ENCODE measurements around the gene TSPAN6. TPM values are rescaled to one million over a fixed set of nuclear protein-coding genes. Genes with fewer than 3 reads are reported as not detected.

TSPAN6 gene
- total RNA-seq, 1 donor = 37.3 TPM

GRCh38 chrX:100673397-100673953, 36.9 kb upstream of the TSPAN6 start:
- peak overlapping the region; percentile 40 for H3K27ac ChIP-seq (ENCODE audit: low read depth, low read length)

GRCh38 chrX:100672966-100673365, 36.4 kb upstream of the TSPAN6 start:
- no peak for DNase-seq (ENCODE audit: insufficient read length, low spot score, missing footprints)
- Histone ChIP-seq H3K4me3 (ENCODE audit: insufficient read depth, low read length) (no peak overlapping the region), H3K4me1 (ENCODE audit: insufficient read depth, low read length) (peaks cover 28% of the 10 kb centered on the region), H3K36me3 (ENCODE audit: insufficient read depth, low read length) (peaks cover 10% of the 10 kb centered on the region), H3K27me3 (ENCODE audit: insufficient read depth, low read length) (peaks cover 2% of the 10 kb centered on the region), H3K79me2 (ENCODE audit: insufficient read depth, low read length) (no peaks in the 10 kb centered on the region), H2AFZ (ENCODE audit: low read length) (no peak overlapping the region), H4K20me1 (ENCODE audit: insufficient read depth, low read length) (no peaks in the 10 kb centered on the region), H3K9me3 (ENCODE audit: low read depth, low read length) (no peaks in the 10 kb centered on the region), H3K27ac (ENCODE audit: low read depth, low read length) (peak overlapping the region; percentile 40), H3K4me2 (ENCODE audit: insufficient read depth, low read length) (no peak overlapping the region)
- no peak for TF ChIP-seq CTCF (IDR thresholded peaks at IDR 0.05; ENCODE audit: extremely low read depth, low read depth, low read length)

More at GRCh38 chrX:100673397-100673953, 36.9 kb upstream of the TSPAN6 start:
- peaks cover 2% of the 10 kb centered on the region for H3K27me3 ChIP-seq (ENCODE audit: insufficient read depth, low read length)
- H2AFZ ChIP-seq (ENCODE audit: low read length) = no peak overlapping the region
- H3K4me3 ChIP-seq (ENCODE audit: insufficient read depth, low read length) = no peak overlapping the region
- H3K4me2 ChIP-seq (ENCODE audit: insufficient read depth, low read length) = no peak overlapping the region
- H3K9me3 ChIP-seq (ENCODE audit: low read depth, low read length) = no peaks in the 10 kb centered on the region
- DNase-seq (ENCODE audit: insufficient read length, low spot score, missing footprints) = peak; percentile 76
- peaks cover 10% of the 10 kb centered on the region for H3K36me3 ChIP-seq (ENCODE audit: insufficient read depth, low read length)
- H4K20me1 ChIP-seq (ENCODE audit: insufficient read depth, low read length) = no peaks in the 10 kb centered on the region
- H3K79me2 ChIP-seq (ENCODE audit: insufficient read depth, low read length) = no peaks in the 10 kb centered on the region
- H3K4me1 ChIP-seq (ENCODE audit: insufficient read depth, low read length) = peaks cover 28% of the 10 kb centered on the region
- TF ChIP-seq CTCF (IDR thresholded peaks at IDR 0.05; ENCODE audit: extremely low read depth, low read depth, low read length) = no peak

GRCh38 chrX:100663642-100664041, 27.0 kb upstream of the TSPAN6 start:
- no peak for DNase-seq (ENCODE audit: insufficient read length, low spot score, missing footprints)
- Histone ChIP-seq H3K4me3 (ENCODE audit: insufficient read depth, low read length) (no peak overlapping the region), H2AFZ (ENCODE audit: low read length) (no peak overlapping the region), H3K27me3 (ENCODE audit: insufficient read depth, low read length) (no peaks in the 10 kb centered on the region), H3K27ac (ENCODE audit: low read depth, low read length) (no peak overlapping the region), H4K20me1 (ENCODE audit: insufficient read depth, low read length) (no peaks in the 10 kb centered on the region), H3K4me1 (ENCODE audit: insufficient read depth, low read length) (peaks cover 8% of the 10 kb centered on the region), H3K4me2 (ENCODE audit: insufficient read depth, low read length) (no peak overlapping the region), H3K79me2 (ENCODE audit: insufficient read depth, low read length) (no peaks in the 10 kb centered on the region), H3K9me3 (ENCODE audit: low read depth, low read length) (no peaks in the 10 kb centered on the region), H3K36me3 (ENCODE audit: insufficient read depth, low read length) (peaks cover 29% of the 10 kb centered on the region)
- TF ChIP-seq CTCF (IDR thresholded peaks at IDR 0.05; ENCODE audit: extremely low read depth, low read depth, low read length) = no peak

GRCh38 chrX:100662796-100663195, 26.2 kb upstream of the TSPAN6 start:
- no peak overlapping the region for H3K4me2 ChIP-seq (ENCODE audit: insufficient read depth, low read length)
- H3K79me2 ChIP-seq (ENCODE audit: insufficient read depth, low read length) = no peaks in the 10 kb centered on the region
- no peaks in the 10 kb centered on the region for H3K9me3 ChIP-seq (ENCODE audit: low read depth, low read length)
- H3K27ac ChIP-seq (ENCODE audit: low read depth, low read length) = no peak overlapping the region
- no peaks in the 10 kb centered on the region for H3K27me3 ChIP-seq (ENCODE audit: insufficient read depth, low read length)
- peaks cover 8% of the 10 kb centered on the region for H3K4me1 ChIP-seq (ENCODE audit: insufficient read depth, low read length)
- H4K20me1 ChIP-seq (ENCODE audit: insufficient read depth, low read length) = no peaks in the 10 kb centered on the region
- no peak overlapping the region for H3K4me3 ChIP-seq (ENCODE audit: insufficient read depth, low read length)
- no peak for TF ChIP-seq CTCF (IDR thresholded peaks at IDR 0.05; ENCODE audit: extremely low read depth, low read depth, low read length)
- H3K36me3 ChIP-seq (ENCODE audit: insufficient read depth, low read length) = peaks cover 27% of the 10 kb centered on the region
- DNase-seq (ENCODE audit: insufficient read length, low spot score, missing footprints) = no peak
- H2AFZ ChIP-seq (ENCODE audit: low read length) = no peak overlapping the region
